Rectal smooth muscle tissue (tissue), 1 donor: Measurements from ENCODE around the gene PTPRG.

ENCODE experiments used
- H3K27ac ChIP-seq: one replicate; pipeline ENCODE4 v1.7.0; 2013; ENCODE audit warnings: low read depth, low read length, inconsistent platforms
- H3K27me3 ChIP-seq: one replicate; pipeline ENCODE4 v1.7.0; 2013; ENCODE audit warnings: low read length; ENCODE audit not compliant: control insufficient read depth, insufficient read depth
- H3K36me3 ChIP-seq: one replicate; pipeline ENCODE4 v1.7.0; 2013; ENCODE audit warnings: low read length; ENCODE audit not compliant: control insufficient read depth, insufficient read depth
- H3K4me1 ChIP-seq: one replicate; pipeline ENCODE4 v1.7.0; 2013; ENCODE audit warnings: low read length; ENCODE audit not compliant: control insufficient read depth, insufficient read depth
- H3K4me3 ChIP-seq: one replicate; pipeline ENCODE4 v1.7.0; 2013; ENCODE audit warnings: low read length
- H3K9ac ChIP-seq: one replicate; pipeline ENCODE4 v1.7.0; 2013; ENCODE audit warnings: low read length

The PTPRG gene

GRCh38 chr3:62132027-62132602 is 570.7 kb downstream of the PTPRG start:
- H3K4me3 ChIP-seq, result no peak overlapping the region
- H3K36me3 ChIP-seq, result no peaks in the 10 kb centered on the region
- peaks cover 7% of the 10 kb centered on the region for H3K4me1 ChIP-seq
- no peaks in the 10 kb centered on the region for H3K27me3 ChIP-seq
- H3K27ac ChIP-seq, result no peak overlapping the region
- no peak overlapping the region for H3K9ac ChIP-seq

- H3K27me3 ChIP-seq, result no peaks in the 10 kb centered on the region
- H3K9ac ChIP-seq, result no peak overlapping the region
- H3K4me1 ChIP-seq, result peaks cover 7% of the 10 kb centered on the region
- no peak overlapping the region for H3K27ac ChIP-seq
- no peak overlapping the region for H3K4me3 ChIP-seq
- H3K36me3 ChIP-seq, result no peaks in the 10 kb centered on the region
These were observed 571.6 kb downstream of the PTPRG start for GRCh38 chr3:62133015-62133414.

GRCh38 chr3:62134061-62134496 is 572.7 kb downstream of the PTPRG start:
- H3K4me3 ChIP-seq, result no peak overlapping the region
- no peaks in the 10 kb centered on the region for H3K36me3 ChIP-seq
- peaks cover 7% of the 10 kb centered on the region for H3K4me1 ChIP-seq
- H3K27me3 ChIP-seq, result no peaks in the 10 kb centered on the region
- no peak overlapping the region for H3K27ac ChIP-seq
- H3K9ac ChIP-seq, result no peak overlapping the region

- Histone ChIP-seq H3K27ac (no peak overlapping the region), H3K27me3 (no peaks in the 10 kb centered on the region), H3K36me3 (no peaks in the 10 kb centered on the region), H3K9ac (no peak overlapping the region), H3K4me3 (no peak overlapping the region), H3K4me1 (peaks cover 7% of the 10 kb centered on the region)
These were observed 574.4 kb downstream of the PTPRG start for GRCh38 chr3:62135741-62136140.

GRCh38 chr3:62139957-62140356 is 578.6 kb downstream of the PTPRG start:
- H3K27me3 ChIP-seq, result no peaks in the 10 kb centered on the region
- H3K36me3 ChIP-seq, result no peaks in the 10 kb centered on the region
- no peaks in the 10 kb centered on the region for H3K4me1 ChIP-seq
- H3K4me3 ChIP-seq, result no peak overlapping the region
- no peak overlapping the region for H3K9ac ChIP-seq
- H3K27ac ChIP-seq, result no peak overlapping the region

- no peaks in the 10 kb centered on the region for H3K4me1 ChIP-seq
- no peak overlapping the region for H3K4me3 ChIP-seq
- no peaks in the 10 kb centered on the region for H3K36me3 ChIP-seq
- H3K27ac ChIP-seq, result no peak overlapping the region
- H3K9ac ChIP-seq, result no peak overlapping the region
- H3K27me3 ChIP-seq, result no peaks in the 10 kb centered on the region
These were observed 581.1 kb downstream of the PTPRG start for GRCh38 chr3:62142331-62143085.

GRCh38 chr3:62143843-62144450 is 582.6 kb downstream of the PTPRG start:
- Histone ChIP-seq H3K9ac (no peak overlapping the region), H3K36me3 (no peaks in the 10 kb centered on the region), H3K4me3 (no peak overlapping the region), H3K27me3 (no peaks in the 10 kb centered on the region), H3K27ac (no peak overlapping the region), H3K4me1 (no peaks in the 10 kb centered on the region)

GRCh38 chr3:62144482-62144881 is 583.1 kb downstream of the PTPRG start:
- Histone ChIP-seq H3K27ac (no peak overlapping the region), H3K9ac (no peak overlapping the region), H3K4me1 (no peaks in the 10 kb centered on the region), H3K27me3 (no peaks in the 10 kb centered on the region), H3K36me3 (no peaks in the 10 kb centered on the region), H3K4me3 (no peak overlapping the region)

- Histone ChIP-seq H3K9ac (no peak overlapping the region), H3K27me3 (no peaks in the 10 kb centered on the region), H3K4me1 (no peaks in the 10 kb centered on the region), H3K36me3 (no peaks in the 10 kb centered on the region), H3K4me3 (no peak overlapping the region), H3K27ac (no peak overlapping the region)
These were observed 583.9 kb downstream of the PTPRG start for GRCh38 chr3:62145086-62145757.

GRCh38 chr3:62149539-62149938 is 588.2 kb downstream of the PTPRG start:
- H3K27me3 ChIP-seq, result no peaks in the 10 kb centered on the region
- H3K36me3 ChIP-seq, result no peaks in the 10 kb centered on the region
- no peak overlapping the region for H3K27ac ChIP-seq
- no peaks in the 10 kb centered on the region for H3K4me1 ChIP-seq
- H3K9ac ChIP-seq, result no peak overlapping the region
- no peak overlapping the region for H3K4me3 ChIP-seq

GRCh38 chr3:62149962-62150361 is 588.6 kb downstream of the PTPRG start:
- Histone ChIP-seq H3K36me3 (no peaks in the 10 kb centered on the region), H3K9ac (no peak overlapping the region), H3K27me3 (no peaks in the 10 kb centered on the region), H3K4me1 (no peaks in the 10 kb centered on the region), H3K27ac (no peak overlapping the region), H3K4me3 (no peak overlapping the region)

GRCh38 chr3:62151591-62151990 is 590.2 kb downstream of the PTPRG start:
- H3K4me3 ChIP-seq, result no peak overlapping the region
- no peaks in the 10 kb centered on the region for H3K4me1 ChIP-seq
- no peaks in the 10 kb centered on the region for H3K27me3 ChIP-seq
- H3K9ac ChIP-seq, result no peak overlapping the region
- H3K36me3 ChIP-seq, result no peaks in the 10 kb centered on the region
- no peak overlapping the region for H3K27ac ChIP-seq
